Calu3 (cell line): Measurements from ENCODE around the gene SGO2. TPM values are rescaled to one million over a fixed set of nuclear protein-coding genes. Genes with fewer than 3 reads are reported as not detected.

Experiments used
- BruUV-seq: library from RNA; stranded (reverse); fragments of 400-500 nt; replicated peaks from 2 replicates; lab custom pipeline; 2021; lab: Mats Ljungman, UMichigan
- CTCF ChIA-PET: fragments of 300-600 bp; sonication (Branson Sonifier 250); formaldehyde crosslinking; loops from one replicate; lab custom pipeline; 2022; ENCODE audit warnings: antibody characterized with exemption; lab: Charles Lee
- DNase-seq: peaks from one replicate; pipeline ENCODE4 v3.0.0; 2022
- H3K27ac Mint-ChIP-seq: one replicate; pipeline ENCODE4 v1.8.0; 2022; ENCODE audit warnings: mixed read lengths; ENCODE audit not compliant: unreplicated experiment
- H3K27me3 Mint-ChIP-seq: one replicate; pipeline ENCODE4 v1.8.0; 2022; ENCODE audit warnings: mixed read lengths; ENCODE audit not compliant: unreplicated experiment
- H3K36me3 Mint-ChIP-seq: one replicate; pipeline ENCODE4 v1.8.0; 2022; ENCODE audit warnings: mild to moderate bottlenecking, moderate library complexity, mixed read lengths; ENCODE audit not compliant: insufficient read depth, unreplicated experiment
- H3K4me1 Mint-ChIP-seq: one replicate; pipeline ENCODE4 v1.8.0; 2022; ENCODE audit warnings: mild to moderate bottlenecking, low read depth, mixed read lengths; ENCODE audit not compliant: unreplicated experiment
- H3K4me3 Mint-ChIP-seq: one replicate; pipeline ENCODE4 v1.8.0; 2022; ENCODE audit warnings: mild to moderate bottlenecking, low read depth, moderate library complexity, mixed read lengths; ENCODE audit not compliant: unreplicated experiment
- H3K9me3 Mint-ChIP-seq: one replicate; pipeline ENCODE4 v1.8.0; 2022; ENCODE audit warnings: low read depth, mixed read lengths; ENCODE audit not compliant: unreplicated experiment
- intact Hi-C: fragments of 100-400 bp; cut with micrococcal nuclease; formaldehyde crosslinking; loops from one replicate; pipeline ENCODE4 v1.10.0; 2022; ENCODE audit not compliant: unreplicated experiment
- total RNA-seq: library from RNA; stranded (reverse); gene quantifications from 2 replicates; pipeline ENCODE4 v1.2.3, GENCODE V29; 2022
- TF ChIP-seq, protein P1 (sequence below): fragments of 200-600 bp; IDR thresholded peaks from one replicate; pipeline ENCODE4 v1.8.0; 2022; ENCODE audit warnings: antibody characterized with exemption; ENCODE audit not compliant: unreplicated experiment

SGO2 gene
- total RNA-seq, 1 experiment from 2014 or later: 22.9 TPM

DNA sequence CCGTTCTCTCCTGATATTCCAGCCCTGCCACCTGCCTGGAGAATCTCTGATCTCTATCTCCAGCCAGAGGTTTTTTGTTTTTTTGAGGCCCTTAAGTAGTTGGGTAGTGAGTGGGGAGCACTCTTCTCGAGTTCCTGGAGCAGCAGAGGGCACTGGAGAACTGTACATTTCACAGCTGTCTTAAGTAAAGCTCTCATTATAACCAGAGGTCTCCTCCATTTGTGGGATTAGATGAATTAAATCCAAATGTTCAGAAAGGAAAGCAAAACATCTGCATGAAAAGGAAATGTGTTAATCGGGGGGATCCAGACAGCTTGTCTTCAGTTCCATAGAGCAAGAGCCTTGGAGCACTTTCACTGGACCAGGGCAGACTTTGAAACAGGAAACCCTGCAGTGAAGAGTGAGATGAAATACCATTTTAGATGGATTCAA, 92.6 kb downstream of the SGO2 start:
- H3K36me3 Mint-ChIP-seq: no peaks in the 10 kb centered on the region
- H3K27me3 Mint-ChIP-seq: no peaks in the 10 kb centered on the region
- no peak overlapping the region for H3K27ac Mint-ChIP-seq
- no peaks in the 10 kb centered on the region for H3K9me3 Mint-ChIP-seq
- TF ChIP-seq, protein P1, sequence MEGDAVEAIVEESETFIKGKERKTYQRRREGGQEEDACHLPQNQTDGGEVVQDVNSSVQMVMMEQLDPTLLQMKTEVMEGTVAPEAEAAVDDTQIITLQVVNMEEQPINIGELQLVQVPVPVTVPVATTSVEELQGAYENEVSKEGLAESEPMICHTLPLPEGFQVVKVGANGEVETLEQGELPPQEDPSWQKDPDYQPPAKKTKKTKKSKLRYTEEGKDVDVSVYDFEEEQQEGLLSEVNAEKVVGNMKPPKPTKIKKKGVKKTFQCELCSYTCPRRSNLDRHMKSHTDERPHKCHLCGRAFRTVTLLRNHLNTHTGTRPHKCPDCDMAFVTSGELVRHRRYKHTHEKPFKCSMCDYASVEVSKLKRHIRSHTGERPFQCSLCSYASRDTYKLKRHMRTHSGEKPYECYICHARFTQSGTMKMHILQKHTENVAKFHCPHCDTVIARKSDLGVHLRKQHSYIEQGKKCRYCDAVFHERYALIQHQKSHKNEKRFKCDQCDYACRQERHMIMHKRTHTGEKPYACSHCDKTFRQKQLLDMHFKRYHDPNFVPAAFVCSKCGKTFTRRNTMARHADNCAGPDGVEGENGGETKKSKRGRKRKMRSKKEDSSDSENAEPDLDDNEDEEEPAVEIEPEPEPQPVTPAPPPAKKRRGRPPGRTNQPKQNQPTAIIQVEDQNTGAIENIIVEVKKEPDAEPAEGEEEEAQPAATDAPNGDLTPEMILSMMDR: no peak
- no TSS peak for BruUV-seq
- intact Hi-C loops: no loop called here
- CTCF ChIA-PET: no interaction called here
- no peaks in the 10 kb centered on the region for H3K4me1 Mint-ChIP-seq
- DNase-seq: no peak
- H3K4me3 Mint-ChIP-seq: no peak overlapping the region

DNA sequence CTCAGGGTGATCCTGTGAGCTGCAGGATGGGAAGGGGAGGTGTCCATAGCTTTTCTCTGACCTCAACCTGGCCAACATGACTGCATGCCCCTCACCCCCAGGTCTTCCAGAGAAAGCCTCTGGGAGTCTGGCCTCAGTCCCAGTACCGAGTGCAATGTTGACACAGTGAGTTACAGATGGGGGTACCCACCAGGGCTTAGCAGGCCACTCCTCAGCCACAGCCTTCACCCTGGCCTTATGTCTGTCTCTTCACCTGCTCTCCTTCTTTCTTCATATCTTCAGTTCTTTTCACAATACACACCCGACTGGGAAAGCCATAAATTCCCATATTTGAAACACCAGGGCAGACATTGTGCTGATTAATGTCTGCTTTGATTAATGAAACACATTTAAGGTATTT, 93.3 kb downstream of the SGO2 start:
- no peak overlapping the region for H3K4me3 Mint-ChIP-seq
- H3K27ac Mint-ChIP-seq: no peak overlapping the region
- H3K9me3 Mint-ChIP-seq: no peaks in the 10 kb centered on the region
- CTCF ChIA-PET: no interaction called here
- no peaks in the 10 kb centered on the region for H3K4me1 Mint-ChIP-seq
- DNase-seq: no peak
- H3K27me3 Mint-ChIP-seq: no peaks in the 10 kb centered on the region
- no peaks in the 10 kb centered on the region for H3K36me3 Mint-ChIP-seq
- TF ChIP-seq, protein P1: no peak
- intact Hi-C loops: no loop called here
- BruUV-seq: no TSS peak

- H3K27me3 Mint-ChIP-seq: no peaks in the 10 kb centered on the region
- BruUV-seq: no TSS peak
- H3K4me1 Mint-ChIP-seq: no peaks in the 10 kb centered on the region
- H3K27ac Mint-ChIP-seq: no peak overlapping the region
- no peaks in the 10 kb centered on the region for H3K9me3 Mint-ChIP-seq
- TF ChIP-seq, protein P1: no peak
- intact Hi-C loops: no loop called here
- no peak for DNase-seq
- CTCF ChIA-PET: no interaction called here
- no peaks in the 10 kb centered on the region for H3K36me3 Mint-ChIP-seq
- H3K4me3 Mint-ChIP-seq: no peak overlapping the region
Measured at GRCh38 chr2:200620606-200621390, 94.8 kb downstream of the SGO2 start.

DNA sequence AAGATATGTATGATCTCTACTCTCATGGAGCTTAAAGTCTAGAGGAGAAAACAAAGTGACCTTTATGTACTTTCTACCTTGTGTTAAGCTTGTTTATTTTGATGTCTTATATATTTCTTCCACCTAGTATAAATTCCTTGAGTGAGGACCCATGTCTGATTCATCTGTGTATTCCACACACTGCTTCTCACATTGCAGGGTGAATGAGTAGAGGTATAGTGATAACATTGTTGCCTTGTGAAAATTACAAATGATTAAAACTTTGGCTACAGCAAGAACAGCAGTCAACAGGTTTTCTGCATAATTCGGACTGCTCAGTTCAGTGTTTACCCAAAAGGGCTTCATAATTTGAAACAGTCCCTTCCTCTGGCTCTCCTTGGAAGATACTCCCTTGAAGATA, 96.1 kb downstream of the SGO2 start:
- Mint-ChIP-seq H3K27ac (no peak overlapping the region), H3K4me1 (no peaks in the 10 kb centered on the region), H3K27me3 (no peaks in the 10 kb centered on the region), H3K9me3 (no peaks in the 10 kb centered on the region), H3K36me3 (no peaks in the 10 kb centered on the region), H3K4me3 (no peak overlapping the region)
- no TSS peak for BruUV-seq
- CTCF ChIA-PET: no interaction called here
- no peak for DNase-seq
- intact Hi-C loops: no loop called here
- TF ChIP-seq, protein P1: no peak
